Measurements from ENCODE around the gene NIPSNAP3A. TPM values are rescaled to one million over a fixed set of nuclear protein-coding genes. Genes with fewer than 3 reads are reported as not detected.

Gene NIPSNAP3A
- total and polyA plus RNA-seq, 2 of the 8 experiments (the other 6 are each of a cell fraction or from before 2014, with no cell fraction given) = 9.3 to 9.4 TPM

- H4K20me1 ChIP-seq (replicated peaks in 1 of 2; ENCODE audit: control insufficient read depth in 1 of 2, insufficient read depth in 2 of 2, low read length in 2 of 2) = no peaks in the 10 kb centered on the region
- H3K23ac ChIP-seq (ENCODE audit: insufficient read length) = no peak overlapping the region
- H3K56ac ChIP-seq (replicated peaks; ENCODE audit: insufficient read length, low read depth, low read length) = no peak overlapping the region
- peaks cover 7% of the 10 kb centered on the region; the same call in 1 of the 2 replicates for H3K23me2 ChIP-seq (ENCODE audit: low read depth, low read length)
- 90% methylated on average over 3 of the region's 3 CpGs; no CpG with 5 or more reads in 1 of the 2 experiments for WGBS, 2 experiments (ENCODE audit: extremely low coverage in 1 of 2, insufficient coverage in 1 of 2, insufficient read length in 1 of 2, insufficient replicate concordance in 2 of 2, low coverage in 1 of 2, low lambda C conversion rate in 2 of 2, missing lambda C conversion rate in 1 of 2)
- no peak overlapping the region for H3K4ac ChIP-seq (replicated peaks; ENCODE audit: insufficient read length, low read depth, low read length)
- CTCF ChIA-PET (ENCODE audit: partially characterized antibody) = no interaction called here
- H3K14ac ChIP-seq (ENCODE audit: insufficient read length) = no peak overlapping the region
- H2AK5ac ChIP-seq (ENCODE audit: low read depth, low read length) = no peak overlapping the region
- H3K9ac ChIP-seq (replicated peaks in 1 of 4; ENCODE audit: extremely low read depth in 1 of 4, low read depth in 3 of 4, low read length in 3 of 4) = no peak overlapping the region
- H3K9me3 ChIP-seq (ENCODE audit: insufficient read depth in 2 of 2, low read depth in 1 of 2, low read length in 1 of 2) = no peaks in the 10 kb centered on the region
- H3K27me3 ChIP-seq (replicated peaks in 1 of 4; ENCODE audit: control insufficient read depth in 3 of 4, extremely low read depth in 1 of 4, insufficient read depth in 3 of 4, low read length in 3 of 4) = no peaks in the 10 kb centered on the region
- H2BK12ac ChIP-seq (ENCODE audit: low read depth, low read length) = no peak overlapping the region
- H2AFZ ChIP-seq (ENCODE audit: low read length) = no peak overlapping the region
- H3K4me3 ChIP-seq (ENCODE audit: extremely low read depth in 1 of 4, insufficient read depth in 2 of 4, low read depth in 3 of 4, low read length in 4 of 4) = no peak overlapping the region
- FAIRE-seq (no peak), DNase-seq (ENCODE audit: low read depth in 1 of 2, low spot score in 2 of 2) (no peak)
- no peak overlapping the region for H3K27ac ChIP-seq (ENCODE audit: low read depth, low read length)
- H2BK20ac ChIP-seq (ENCODE audit: low read length) = no peak overlapping the region
- no peak overlapping the region for H2BK120ac ChIP-seq (replicated peaks; ENCODE audit: low read depth, low read length)
- peaks cover 0 to 2% (median 0%) of the 10 kb centered on the region in 4 experiments; a peak in 4 of 7 replicates for H3K4me1 ChIP-seq (replicated peaks in 1 of 4; ENCODE audit: control insufficient read depth in 3 of 4, insufficient read depth in 4 of 4, low read length in 3 of 4)
- no peaks in the 10 kb centered on the region for H3K79me1 ChIP-seq (ENCODE audit: low read depth, low read length)
- no peak overlapping the region for H2BK15ac ChIP-seq (ENCODE audit: low read length)
- H4K91ac ChIP-seq (replicated peaks; ENCODE audit: insufficient read length, low read length) = no peak overlapping the region
- POLR2A ChIA-PET (ENCODE audit: partially characterized antibody) = no interaction called here
- no peak overlapping the region for H4K8ac ChIP-seq (ENCODE audit: extremely low read depth, insufficient read depth, low read length)
- no peaks in the 10 kb centered on the region; a peak in 1 of 8 replicates for H3K36me3 ChIP-seq (ENCODE audit: control insufficient read depth in 2 of 4, insufficient read depth in 4 of 4, low read length in 3 of 4)
- no peak overlapping the region for H2BK5ac ChIP-seq (ENCODE audit: low read depth, low read length)
- no peak overlapping the region for H3K18ac ChIP-seq (ENCODE audit: extremely low read depth, low read length)
- H3K4me2 ChIP-seq (ENCODE audit: insufficient read depth in 1 of 2, low read depth in 2 of 2, low read length in 2 of 2) = no peak overlapping the region
- H3K79me2 ChIP-seq (ENCODE audit: control insufficient read depth in 1 of 2, insufficient read depth in 2 of 2, low read length in 2 of 2) = no peaks in the 10 kb centered on the region
- H4K5ac ChIP-seq (ENCODE audit: insufficient read length, low read depth, low read length) = no peak overlapping the region
- TF ChIP-seq BACH1 (IDR thresholded peaks at IDR 0.05; ENCODE audit: low read length) (no peak), RNF2 (IDR thresholded peaks at IDR 0.05; ENCODE audit: borderline replicate concordance, low read depth, low read length, missing control alignments, poor library complexity, severe bottlenecking) (no peak), NANOG (IDR thresholded peaks at IDR 0.05; ENCODE audit: insufficient read depth, low read depth, low read length, poor library complexity, severe bottlenecking) (no peak), SP4 (IDR thresholded peaks at IDR 0.05; ENCODE audit: low read length) (no peak), CTCF (IDR thresholded peaks at IDR 0.05; ENCODE audit: control extremely low read depth in 1 of 3, insufficient read depth in 1 of 3, low read depth in 1 of 3, low read length in 3 of 3) (no peak), SAP30 (IDR thresholded peaks at IDR 0.05; ENCODE audit: insufficient read depth, insufficient replicate concordance, low read length) (no peak), CBX5 (IDR thresholded peaks at IDR 0.05; ENCODE audit: low read depth, low read length) (no peak), EP300 (IDR thresholded peaks at IDR 0.05; ENCODE audit: borderline replicate concordance in 1 of 2, low read depth in 2 of 2, low read length in 2 of 2) (no peak)
Measured at GRCh38 chr9:104750185-104750767, 2.8 kb downstream of the NIPSNAP3A start.
